GM12878 (cell line): ENCODE results near the gene TRAPPC12. TPM values are rescaled to one million over a fixed set of nuclear protein-coding genes. Genes with fewer than 3 reads are reported as not detected.

Experiments
- ATAC-seq: fragments of 200-7000 bp; cut with Tn5 transposase; 3 replicates; pipeline ENCODE4 v1.9.1; 2020; ENCODE audit warnings: mild to moderate bottlenecking, moderate library complexity
- BruUV-seq: library from RNA; stranded (reverse); fragments of 400-500 nt; replicated peaks from 2 replicates; lab custom pipeline; 2021; lab: Mats Ljungman, UMichigan
- CTCF ChIA-PET: fragments of 300-600 bp; sonication (Branson Sonifier 250); formaldehyde crosslinking; extraction: SDS; loops from one replicate; lab custom pipeline; 2021; ENCODE audit warnings: inconsistent platforms; lab: Yijun Ruan, JAX
- POLR2A ChIA-PET: fragments of 350-600 bp; formaldehyde crosslinking; extraction: SDS; loops from one replicate; lab custom pipeline; 2021; ENCODE audit warnings: inconsistent platforms; lab: Charles Lee
- RAD21 ChIA-PET: fragments of 300-600 bp; sonication (Branson Sonifier 250); formaldehyde crosslinking; loops from one replicate; lab custom pipeline; 2023; ENCODE audit warnings: antibody characterized with exemption; ENCODE audit not compliant: unreplicated experiment; lab: Charles Lee
- SMC1A ChIA-PET: fragments of 300-600 bp; sonication (Branson Sonifier 250); formaldehyde crosslinking; loops from one replicate; lab custom pipeline; 2023; ENCODE audit not compliant: unreplicated experiment, uncharacterized antibody; lab: Charles Lee
- DNase-seq: peaks from one replicate; pipeline ENCODE4 v3.0.0-alpha.2; 2011; ENCODE audit warnings: low read depth, low spot score
- FAIRE-seq: peaks from 3 replicates; lab custom pipeline; 2011; peaks lifted over from hg19 to GRCh38; lab: Jason Lieb, UNC
- H2AFZ ChIP-seq: 2 replicates; pipeline ENCODE4 v1.6.0; 2011; ENCODE audit warnings: low read depth, low read length, control low read depth; ENCODE audit not compliant: control insufficient read depth
- H3K27ac ChIP-seq: 2 replicates; pipeline ENCODE4 v1.5.1; 2011; ENCODE audit warnings: control low read depth; ENCODE audit not compliant: control insufficient read depth, insufficient read depth
- H3K27me3 ChIP-seq, 2 experiments: replicated peaks in 1 of 2; 2 replicates each; pipeline versions ENCODE4 v1.6.0 to v1.6.1; 2011; ENCODE audit warnings: low read length in 1 of 2; ENCODE audit not compliant: control insufficient read depth in 2 of 2, insufficient read depth in 2 of 2
- H3K36me3 ChIP-seq, 2 experiments: 2 replicates each; pipeline ENCODE4 v1.5.1; 2011; ENCODE audit warnings: low read length in 1 of 2; ENCODE audit not compliant: control insufficient read depth in 2 of 2, insufficient read depth in 2 of 2
- H3K4me1 ChIP-seq: 2 replicates; pipeline ENCODE4 v1.6.1; 2011; ENCODE audit warnings: mild to moderate bottlenecking, low read length, moderate library complexity, mixed read lengths; ENCODE audit not compliant: control insufficient read depth, insufficient read depth
- H3K4me2 ChIP-seq: 2 replicates; pipeline ENCODE4 v1.6.0; 2011; ENCODE audit warnings: control low read depth; ENCODE audit not compliant: control insufficient read depth, insufficient read depth
- H3K4me3 ChIP-seq: fragments of 200-600 bp; sonication (generic); 2 replicates; pipeline ENCODE4 v1.5.1; 2016
- H3K79me2 ChIP-seq: 2 replicates; pipeline ENCODE4 v1.6.0; 2011; ENCODE audit warnings: low read length; ENCODE audit not compliant: control insufficient read depth, insufficient read depth
- H3K9ac ChIP-seq: 2 replicates; pipeline ENCODE4 v1.8.0; 2011; ENCODE audit warnings: low read length, control low read depth, mixed read lengths; ENCODE audit not compliant: control insufficient read depth, insufficient read depth
- H3K9me3 ChIP-seq: replicated peaks from 3 replicates; pipeline ENCODE4 v1.5.1; 2011; ENCODE audit warnings: mild to moderate bottlenecking, low read length; ENCODE audit not compliant: control insufficient read depth, insufficient read depth
- H4K20me1 ChIP-seq: 2 replicates; pipeline ENCODE4 v1.6.0; 2011; ENCODE audit not compliant: control insufficient read depth, insufficient read depth
- ASH2L ChIP-seq: fragments of 300-600, 200-600 bp; sonication (generic); IDR thresholded peaks from 2 replicates; pipeline ENCODE4 v1.6.1; 2017; ENCODE audit warnings: low read depth, mild to moderate bottlenecking, borderline replicate concordance
- WGBS: methylation state at CpG from one replicate; pipeline ENCODE4 v1.1.6; 2016; ENCODE audit warnings: low lambda C conversion rate; ENCODE audit not compliant: insufficient replicate concordance, insufficient coverage; ENCODE audit errors: missing lambda C conversion rate; 5-methylcytosine and 5-hydroxymethylcytosine counted together
- in situ Hi-C: fragments of 300-500 bp; cut with MboI; formaldehyde crosslinking; loops from 9 replicates; pipeline ENCODE4 v1.14.3; 2018; ENCODE audit warnings: mixed read lengths
- intact Hi-C: fragments of 100-400 bp; cut with micrococcal nuclease; formaldehyde crosslinking; loops from one replicate; pipeline ENCODE4 v1.14.2; 2022; ENCODE audit not compliant: unreplicated experiment
- polyA plus RNA-seq, 11 experiments: library from polyadenylated mRNA; depleted of rRNA in 4 of 11; unstranded in 6 of 11; stranded (reverse) in 5 of 11; fragments of >200 nt; fragmentation: Nextera tagmentation in 4 of 11; fragmentation: Illumina TruSeq in 1 of 11; extraction: Ambion mirVana in 4 of 11; extraction: Trizol in 1 of 11; gene quantifications; 1 replicate in 1 of 11; 2 replicates in 10 of 11; pipeline versions ENCODE4 v1.2.1 to v1.2.3, GENCODE V29; 2011 to 2016; ENCODE audit warnings: inconsistent platforms in 2 of 11, missing spikeins in 2 of 11, low read depth in 1 of 11
- total RNA-seq, 4 experiments: library from RNA; depleted of rRNA in 3 of 4; stranded (reverse); fragments of >200 nt in 3 of 4; fragmentation: Illumina TruSeq in 1 of 4; extraction: Trizol in 1 of 4; gene quantifications; 2 replicates each; pipeline versions ENCODE4 v1.2.1 to v1.2.3, GENCODE V29; 2013 to 2021
- TF ChIP-seq, protein P1 (sequence below): IDR thresholded peaks from 2 replicates; pipeline ENCODE4 v1.6.1; 2012; ENCODE audit warnings: mild to moderate bottlenecking, low read depth, low read length

Gene TRAPPC12
- total and polyA plus RNA-seq, 10 of the 15 experiments (the other 5 are each of a cell fraction or from before 2014, with no cell fraction given) = 8.6 to 77.1 (median 37.4) TPM

DNA sequence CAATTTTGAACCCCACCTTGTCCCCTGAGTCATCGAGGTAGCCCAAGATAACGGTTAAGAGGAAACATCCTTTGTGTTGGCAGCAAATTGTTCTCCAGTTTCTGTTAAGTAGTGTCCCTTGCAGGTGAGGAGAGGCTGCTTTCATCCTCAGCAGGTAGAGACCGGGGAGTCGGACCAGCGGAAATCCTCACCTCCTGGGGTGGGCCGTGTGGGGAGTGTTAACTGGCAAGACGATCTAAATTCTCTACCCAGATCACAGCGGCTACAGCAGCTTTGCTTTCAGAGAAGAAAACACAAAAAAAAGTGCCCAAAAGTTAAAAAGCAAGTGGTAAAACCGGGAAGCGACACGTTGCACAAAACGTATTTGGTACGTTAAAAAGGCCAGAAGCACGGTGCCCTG, 76.6 kb downstream of the TRAPPC12 start:
- no peaks in the 10 kb centered on the region for H4K20me1 ChIP-seq
- intact Hi-C loops = no loop called here
- FAIRE-seq (no peak), ATAC-seq (no peak), DNase-seq (no peak)
- peaks cover under 1% of the 10 kb centered on the region for H3K4me1 ChIP-seq
- in situ Hi-C loops = loop anchor here (25.0 kb wide), 1 partner anchor 1344 kb away; no protein-coding TSS in a partner anchor
- CTCF ChIA-PET = no interaction called here
- H3K79me2 ChIP-seq = no peaks in the 10 kb centered on the region
- WGBS = 96% methylated on average over 14 of the region's 14 CpGs
- RAD21 ChIA-PET = no interaction called here
- no peaks in the 10 kb centered on the region for H3K27me3 ChIP-seq
- SMC1A ChIA-PET = no interaction called here
- H3K27ac ChIP-seq = no peak overlapping the region
- H3K9ac ChIP-seq = no peak overlapping the region
- no peak overlapping the region for H3K4me2 ChIP-seq
- POLR2A ChIA-PET = no interaction called here
- H3K36me3 ChIP-seq = peaks cover 8% of the 10 kb centered on the region in 2 experiments; a peak in 3 of 4 replicates
- BruUV-seq = no TSS peak
- TF ChIP-seq, protein P1, sequence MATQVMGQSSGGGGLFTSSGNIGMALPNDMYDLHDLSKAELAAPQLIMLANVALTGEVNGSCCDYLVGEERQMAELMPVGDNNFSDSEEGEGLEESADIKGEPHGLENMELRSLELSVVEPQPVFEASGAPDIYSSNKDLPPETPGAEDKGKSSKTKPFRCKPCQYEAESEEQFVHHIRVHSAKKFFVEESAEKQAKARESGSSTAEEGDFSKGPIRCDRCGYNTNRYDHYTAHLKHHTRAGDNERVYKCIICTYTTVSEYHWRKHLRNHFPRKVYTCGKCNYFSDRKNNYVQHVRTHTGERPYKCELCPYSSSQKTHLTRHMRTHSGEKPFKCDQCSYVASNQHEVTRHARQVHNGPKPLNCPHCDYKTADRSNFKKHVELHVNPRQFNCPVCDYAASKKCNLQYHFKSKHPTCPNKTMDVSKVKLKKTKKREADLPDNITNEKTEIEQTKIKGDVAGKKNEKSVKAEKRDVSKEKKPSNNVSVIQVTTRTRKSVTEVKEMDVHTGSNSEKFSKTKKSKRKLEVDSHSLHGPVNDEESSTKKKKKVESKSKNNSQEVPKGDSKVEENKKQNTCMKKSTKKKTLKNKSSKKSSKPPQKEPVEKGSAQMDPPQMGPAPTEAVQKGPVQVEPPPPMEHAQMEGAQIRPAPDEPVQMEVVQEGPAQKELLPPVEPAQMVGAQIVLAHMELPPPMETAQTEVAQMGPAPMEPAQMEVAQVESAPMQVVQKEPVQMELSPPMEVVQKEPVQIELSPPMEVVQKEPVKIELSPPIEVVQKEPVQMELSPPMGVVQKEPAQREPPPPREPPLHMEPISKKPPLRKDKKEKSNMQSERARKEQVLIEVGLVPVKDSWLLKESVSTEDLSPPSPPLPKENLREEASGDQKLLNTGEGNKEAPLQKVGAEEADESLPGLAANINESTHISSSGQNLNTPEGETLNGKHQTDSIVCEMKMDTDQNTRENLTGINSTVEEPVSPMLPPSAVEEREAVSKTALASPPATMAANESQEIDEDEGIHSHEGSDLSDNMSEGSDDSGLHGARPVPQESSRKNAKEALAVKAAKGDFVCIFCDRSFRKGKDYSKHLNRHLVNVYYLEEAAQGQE = no peak
- no peak for TF ChIP-seq ASH2L
- H3K9me3 ChIP-seq = no peaks in the 10 kb centered on the region
- no peak overlapping the region for H2AFZ ChIP-seq
- no peak overlapping the region for H3K4me3 ChIP-seq
